ENCODE measurements around the gene FAM193B.
A peak's percentile ranks its signal among the peaks of the same experiment; 100 is the strongest.
"Not testable (repeated sequence)": the region's sequence is repeated elsewhere in the genome, so short reads cannot be mapped to it uniquely, and the experiment has no call there.

The FAM193B gene

GRCh38 chr5:177490311-177490991, 63.9 kb downstream of the FAM193B start:
- FAIRE-seq = no peak

GRCh38 chr5:177489119-177489716, 65.1 kb downstream of the FAM193B start:
- DNase-seq (ENCODE audit: insufficient read length, low spot score) (no peak), FAIRE-seq (no peak)

More at GRCh38 chr5:177490311-177490991, 63.9 kb downstream of the FAM193B start:
- DNase-seq (ENCODE audit: insufficient read length, low spot score) = no peak

DNA sequence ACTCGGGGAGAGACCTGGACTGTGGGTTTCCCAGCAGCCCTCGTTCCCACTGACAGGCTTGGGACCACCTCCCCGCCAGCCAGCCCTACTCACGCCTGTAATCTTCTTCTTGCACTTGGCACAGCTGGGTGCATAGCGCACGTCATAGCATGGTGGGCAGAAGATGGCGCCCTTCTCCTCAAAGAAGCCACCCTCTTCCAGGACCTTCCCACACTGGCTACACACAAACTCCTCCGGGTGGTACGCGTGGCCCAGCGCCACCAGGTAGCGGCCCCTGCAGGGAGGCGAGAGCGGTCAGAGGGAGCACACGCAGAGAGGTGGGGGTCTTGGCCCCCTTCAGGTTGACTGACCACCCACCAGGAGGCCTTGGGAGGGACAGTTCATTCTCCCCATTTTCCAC, 66.4 kb downstream of the FAM193B start:
- FAIRE-seq = no peak
- no peak for DNase-seq (ENCODE audit: insufficient read length, low spot score)

DNA sequence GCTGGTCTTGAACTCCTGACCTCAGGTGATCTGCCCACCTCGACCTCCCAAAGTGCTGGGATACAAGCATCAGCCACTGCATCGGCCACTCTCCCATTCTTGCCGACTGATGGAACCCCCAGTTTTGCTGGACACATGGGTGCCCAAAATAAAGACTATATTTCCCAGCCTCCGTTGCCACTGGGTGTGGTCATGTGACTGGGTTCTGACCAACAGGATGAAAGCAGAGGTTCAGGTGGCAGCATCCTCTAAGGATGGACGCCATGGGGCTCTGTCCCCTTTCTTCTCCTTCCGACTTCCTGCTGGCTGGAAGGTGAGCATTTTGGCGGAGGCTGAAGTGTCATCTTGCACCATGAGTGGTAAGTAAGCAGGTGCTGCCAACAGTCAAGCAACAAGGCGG, 67.2 kb downstream of the FAM193B start:
- FAIRE-seq = no peak
- DNase-seq (ENCODE audit: insufficient read length, low spot score) = no peak

- DNase-seq (ENCODE audit: insufficient read length, low spot score) (no peak), FAIRE-seq (no peak)
These were observed 68.1 kb downstream of the FAM193B start for GRCh38 chr5:177486256-177486655.

DNA sequence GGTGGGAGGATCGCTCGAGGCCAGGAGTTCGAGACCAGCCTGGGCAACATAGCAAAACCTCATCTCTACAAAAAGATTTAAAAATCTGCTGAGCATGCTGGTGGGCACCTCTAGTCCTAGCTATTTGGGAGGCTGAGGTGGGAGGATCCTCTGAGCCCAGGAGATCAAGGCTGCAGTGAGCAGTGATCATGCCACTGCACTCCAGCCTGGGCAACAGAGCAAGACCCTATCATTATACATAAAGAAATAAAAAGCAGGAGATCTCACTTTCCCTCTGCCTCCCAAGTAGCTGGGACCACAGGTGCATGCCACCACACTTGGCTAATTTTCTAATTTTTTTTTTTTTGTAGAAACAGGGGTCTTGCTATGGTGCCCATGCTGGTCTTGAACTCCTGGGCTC, 68.6 kb downstream of the FAM193B start:
- not testable (repeated sequence) for FAIRE-seq; DNase-seq (ENCODE audit: insufficient read length, low spot score)

DNA sequence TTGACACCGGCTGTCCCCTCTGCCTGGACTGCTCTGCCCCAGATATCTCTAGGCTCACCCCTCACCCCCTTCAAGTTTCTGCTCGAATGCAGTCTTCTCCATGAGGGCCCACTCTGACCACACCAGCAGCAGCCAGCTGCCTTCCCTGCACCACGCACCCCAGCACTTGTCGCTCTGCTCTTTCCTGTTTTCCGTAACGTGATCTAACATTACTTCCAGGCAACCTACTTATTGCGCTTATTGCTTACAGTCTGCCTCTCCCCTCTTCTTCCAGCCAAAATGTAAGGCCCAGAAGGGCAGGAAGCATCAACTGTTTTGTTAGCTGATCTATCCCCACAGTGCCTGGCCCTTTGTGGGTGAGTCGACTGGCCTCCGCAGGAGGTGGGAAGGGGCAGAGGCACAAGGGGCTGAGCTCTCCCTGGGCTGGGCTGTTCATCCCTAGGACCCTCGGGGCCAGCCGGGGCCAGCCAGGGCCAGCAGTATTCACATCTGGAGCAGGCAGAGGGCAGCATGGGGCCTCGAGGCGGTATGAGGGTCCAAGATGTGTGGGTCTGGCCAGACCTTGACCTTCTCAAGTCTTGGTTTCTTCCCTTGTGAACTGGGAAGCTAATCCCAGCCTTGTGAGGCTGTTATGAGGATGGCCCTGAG, 69.3 kb downstream of the FAM193B start:
- DNase-seq (ENCODE audit: insufficient read length, low spot score) (no peak), FAIRE-seq (no peak)

GRCh38 chr5:177483994-177484901, 70.1 kb downstream of the FAM193B start:
- FAIRE-seq (no peak), DNase-seq (ENCODE audit: insufficient read length, low spot score) (no peak)

DNA sequence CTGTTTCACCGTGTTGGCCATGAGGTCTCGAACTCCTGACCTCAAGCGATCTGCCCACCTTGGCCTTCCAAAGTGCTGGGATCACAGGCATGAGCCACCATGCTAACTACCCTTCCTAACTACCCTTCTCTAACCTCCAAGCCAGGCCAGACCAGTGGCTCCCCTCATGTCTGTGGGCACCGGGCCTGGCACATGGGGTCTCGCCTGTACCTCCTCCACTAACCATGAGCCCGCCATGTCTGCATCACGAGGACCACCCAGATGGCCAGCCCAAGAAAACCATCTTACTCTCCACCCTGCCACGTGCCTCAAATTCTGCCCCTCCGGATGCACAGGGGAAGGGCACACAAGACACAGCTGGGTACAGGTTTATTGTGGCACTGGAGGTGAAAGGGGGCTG, 71.3 kb downstream of the FAM193B start:
- FAIRE-seq (no peak), DNase-seq (ENCODE audit: insufficient read length, low spot score) (no peak)

DNA sequence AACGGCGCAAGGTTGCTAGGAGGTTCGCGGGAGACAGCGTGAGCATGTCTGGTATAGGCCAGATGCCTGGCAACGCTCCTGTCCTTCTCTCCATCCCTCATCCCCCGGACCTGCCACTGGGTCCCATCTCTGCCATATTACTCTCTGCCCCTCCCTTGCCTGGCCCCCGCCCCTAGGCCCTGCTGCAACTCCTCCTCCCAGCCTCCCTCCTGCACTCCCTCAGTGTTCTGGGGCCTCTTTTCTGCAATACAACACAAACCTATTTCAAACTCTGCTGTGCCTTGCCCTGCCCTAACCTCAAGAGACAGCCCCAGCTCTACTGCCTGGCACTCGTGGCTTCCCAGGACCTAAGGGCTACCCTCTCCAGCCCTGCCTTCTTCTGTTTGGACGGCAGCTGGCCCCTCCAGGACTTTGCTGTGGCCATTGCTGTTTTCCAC, 72.0 kb downstream of the FAM193B start:
- DNase-seq (ENCODE audit: insufficient read length, low spot score) (no peak), FAIRE-seq (no peak)

DNA sequence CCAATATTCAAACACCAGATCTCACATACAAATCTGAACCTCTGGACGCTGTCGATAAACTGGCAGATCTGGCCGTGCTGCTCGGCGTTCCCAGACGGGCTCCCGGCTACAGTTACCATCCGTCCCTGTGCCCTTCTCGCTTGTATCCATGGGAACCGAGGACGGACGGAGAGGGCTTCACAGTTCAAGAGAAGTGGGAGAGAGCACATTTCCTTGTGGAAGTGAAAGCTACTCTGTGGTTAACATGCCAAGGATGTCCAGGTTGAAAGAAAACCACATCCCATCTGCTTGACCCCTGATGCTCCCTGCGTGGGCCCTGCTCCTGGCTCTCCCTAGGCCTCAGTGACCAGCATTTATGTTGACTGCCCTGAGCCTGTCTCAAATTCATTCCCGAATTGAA, 74.6 kb downstream of the FAM193B start:
- FAIRE-seq (no peak), DNase-seq (ENCODE audit: insufficient read length, low spot score) (no peak)

- DNase-seq (ENCODE audit: insufficient read length, low spot score) = no peak
- FAIRE-seq = peak; percentile 26
These were observed 75.4 kb downstream of the FAM193B start for GRCh38 chr5:177478711-177479646.

- DNase-seq (ENCODE audit: insufficient read length, low spot score) = no peak
- FAIRE-seq = no peak
These were observed 76.5 kb downstream of the FAM193B start for GRCh38 chr5:177477701-177478477.

DNA sequence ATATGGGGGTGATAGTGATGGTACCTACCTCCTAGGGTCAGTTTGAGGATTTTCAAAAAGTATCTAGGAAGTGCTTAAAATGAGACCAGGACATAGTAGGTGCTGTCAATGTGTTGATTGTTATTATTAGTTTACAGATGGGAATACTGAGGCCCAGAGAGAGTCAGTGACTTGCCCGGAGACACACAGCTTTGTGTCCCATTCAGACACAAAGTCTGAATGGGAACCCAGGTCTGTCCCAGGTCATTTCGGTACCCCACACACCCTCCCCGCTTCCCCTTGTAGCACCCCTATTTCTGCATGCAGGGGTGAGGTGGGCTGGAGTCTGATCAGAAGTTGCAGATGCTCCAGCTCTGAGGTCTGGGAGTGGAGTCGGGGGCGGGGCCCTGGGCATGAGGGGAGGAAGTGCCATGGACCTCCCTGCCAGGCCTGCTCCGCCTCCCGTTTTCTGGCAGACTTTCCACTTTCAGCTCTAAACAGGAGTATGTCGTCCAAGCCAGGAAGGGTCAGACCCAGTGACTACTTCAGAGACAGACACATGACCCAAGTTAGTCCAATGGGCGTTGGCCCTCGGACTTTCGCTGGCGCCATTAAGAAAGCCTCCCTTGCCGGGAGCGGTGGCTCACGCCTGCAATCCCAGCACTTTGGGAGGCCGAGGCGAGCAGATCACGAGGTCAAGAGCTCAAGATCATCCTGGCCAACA, 77.7 kb downstream of the FAM193B start:
- DNase-seq (ENCODE audit: insufficient read length, low spot score) = no peak
- no peak for FAIRE-seq

GRCh38 chr5:177475563-177476427, 78.6 kb downstream of the FAM193B start:
- no peak for DNase-seq (ENCODE audit: insufficient read length, low spot score)
- no peak for FAIRE-seq

GRCh38 chr5:177474846-177475562, 79.4 kb downstream of the FAM193B start:
- no peak for FAIRE-seq

GRCh38 chr5:177474002-177474476, 80.3 kb downstream of the FAM193B start:
- DNase-seq (ENCODE audit: insufficient read length, low spot score) (no peak), FAIRE-seq (no peak)

More at GRCh38 chr5:177474846-177475562, 79.4 kb downstream of the FAM193B start:
- DNase-seq (ENCODE audit: insufficient read length, low spot score) = no peak
